ENCODE results near the gene KIF25. TPM values are rescaled to one million over a fixed set of nuclear protein-coding genes. Genes with fewer than 3 reads are reported as not detected.

The KIF25 gene
- total RNA-seq, 1 experiment from 2014 or later: not detected

DNA sequence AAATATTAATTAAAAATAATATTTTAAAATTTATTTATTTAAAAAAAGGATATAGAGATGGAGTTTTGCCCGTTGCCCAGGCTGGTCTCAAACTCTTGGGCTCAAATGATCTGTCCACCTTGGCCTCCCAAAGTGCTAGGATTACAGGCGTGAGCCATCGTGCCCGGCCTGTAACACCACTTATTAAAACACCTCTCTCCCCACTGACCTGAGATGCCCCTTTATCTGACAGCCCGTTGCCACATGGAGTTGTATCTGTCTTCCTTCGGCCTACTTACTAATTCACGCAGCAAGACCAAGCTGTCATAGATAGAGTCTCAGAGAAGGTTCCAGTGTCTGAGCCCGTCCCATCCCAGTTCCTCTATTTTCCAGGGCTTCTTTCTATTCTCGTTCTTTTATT, 30.7 kb downstream of the KIF25 start:
- no peak for DNase-seq (ENCODE audit: unreplicated experiment)
- CTCF ChIA-PET: interaction anchor here (0.7 kb wide), 1 partner anchor 8 kb away, joined by 3 read pairs; no protein-coding TSS in a partner anchor
- BruUV-seq (replicated peaks): no TSS peak
- TF ChIP-seq, protein P1, sequence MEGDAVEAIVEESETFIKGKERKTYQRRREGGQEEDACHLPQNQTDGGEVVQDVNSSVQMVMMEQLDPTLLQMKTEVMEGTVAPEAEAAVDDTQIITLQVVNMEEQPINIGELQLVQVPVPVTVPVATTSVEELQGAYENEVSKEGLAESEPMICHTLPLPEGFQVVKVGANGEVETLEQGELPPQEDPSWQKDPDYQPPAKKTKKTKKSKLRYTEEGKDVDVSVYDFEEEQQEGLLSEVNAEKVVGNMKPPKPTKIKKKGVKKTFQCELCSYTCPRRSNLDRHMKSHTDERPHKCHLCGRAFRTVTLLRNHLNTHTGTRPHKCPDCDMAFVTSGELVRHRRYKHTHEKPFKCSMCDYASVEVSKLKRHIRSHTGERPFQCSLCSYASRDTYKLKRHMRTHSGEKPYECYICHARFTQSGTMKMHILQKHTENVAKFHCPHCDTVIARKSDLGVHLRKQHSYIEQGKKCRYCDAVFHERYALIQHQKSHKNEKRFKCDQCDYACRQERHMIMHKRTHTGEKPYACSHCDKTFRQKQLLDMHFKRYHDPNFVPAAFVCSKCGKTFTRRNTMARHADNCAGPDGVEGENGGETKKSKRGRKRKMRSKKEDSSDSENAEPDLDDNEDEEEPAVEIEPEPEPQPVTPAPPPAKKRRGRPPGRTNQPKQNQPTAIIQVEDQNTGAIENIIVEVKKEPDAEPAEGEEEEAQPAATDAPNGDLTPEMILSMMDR (IDR thresholded peaks at IDR 0.05; ENCODE audit: unreplicated experiment): no peak
- H3K4me3 Mint-ChIP-seq (ENCODE audit: unreplicated experiment): no peak overlapping the region
- peaks cover 5% of the 10 kb centered on the region for H3K4me1 Mint-ChIP-seq (ENCODE audit: insufficient read depth, unreplicated experiment)
- intact Hi-C loops (cut with micrococcal nuclease): no loop called here
- no peaks in the 10 kb centered on the region for H3K36me3 Mint-ChIP-seq (ENCODE audit: insufficient read depth, unreplicated experiment)
- no peaks in the 10 kb centered on the region for H3K9me3 Mint-ChIP-seq (ENCODE audit: unreplicated experiment)
- H3K27ac Mint-ChIP-seq (ENCODE audit: low read depth, unreplicated experiment): no peak overlapping the region
- no peaks in the 10 kb centered on the region for H3K27me3 Mint-ChIP-seq (ENCODE audit: insufficient read depth, unreplicated experiment)
- POLR2A ChIA-PET: no interaction called here

DNA sequence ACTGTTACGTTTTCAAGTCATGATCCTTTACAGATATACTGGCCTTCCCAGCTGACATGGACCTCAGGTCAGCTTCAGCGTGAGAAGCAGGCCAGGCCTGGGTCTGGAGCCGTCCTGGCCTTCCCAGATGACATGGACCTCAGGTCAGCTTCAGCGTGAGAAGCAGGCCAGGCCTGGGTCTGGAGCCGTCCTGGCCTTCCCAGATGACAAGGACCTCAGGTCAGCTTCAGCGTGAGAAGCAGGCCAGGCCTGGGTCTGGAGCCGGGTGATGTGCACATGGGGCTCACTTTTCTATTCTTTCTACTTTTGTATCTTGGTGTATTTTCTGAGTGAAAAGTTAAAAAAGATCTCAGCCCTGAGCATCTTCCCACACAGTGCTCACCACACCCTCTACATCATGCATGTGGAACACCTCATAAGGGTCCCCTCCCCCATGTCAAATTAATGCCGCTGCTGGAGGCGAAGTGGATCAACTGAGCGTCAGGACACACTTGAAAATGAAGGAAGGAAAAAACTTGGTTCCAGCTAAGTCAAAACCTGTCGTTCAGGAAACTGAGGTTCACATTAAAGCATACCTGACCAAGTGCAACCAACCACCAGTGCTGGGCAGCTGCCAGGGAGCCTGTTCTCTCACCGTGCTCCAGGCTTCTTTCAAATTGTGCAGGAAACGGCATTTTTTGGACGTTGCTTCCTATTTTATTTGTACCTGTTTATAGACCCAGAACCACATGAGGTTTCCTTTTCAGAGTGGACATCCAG, 32.2 kb downstream of the KIF25 start:
- no peak for DNase-seq (ENCODE audit: unreplicated experiment)
- no TSS peak for BruUV-seq (replicated peaks)
- no peaks in the 10 kb centered on the region for H3K27me3 Mint-ChIP-seq (ENCODE audit: insufficient read depth, unreplicated experiment)
- H3K4me1 Mint-ChIP-seq (ENCODE audit: insufficient read depth, unreplicated experiment): peaks cover 5% of the 10 kb centered on the region
- TF ChIP-seq, protein P1 (IDR thresholded peaks at IDR 0.05; ENCODE audit: unreplicated experiment): no peak
- no peaks in the 10 kb centered on the region for H3K36me3 Mint-ChIP-seq (ENCODE audit: insufficient read depth, unreplicated experiment)
- H3K9me3 Mint-ChIP-seq (ENCODE audit: unreplicated experiment): no peaks in the 10 kb centered on the region
- POLR2A ChIA-PET: no interaction called here
- H3K4me3 Mint-ChIP-seq (ENCODE audit: unreplicated experiment): no peak overlapping the region
- intact Hi-C loops (cut with micrococcal nuclease): no loop called here
- H3K27ac Mint-ChIP-seq (ENCODE audit: low read depth, unreplicated experiment): no peak overlapping the region
- CTCF ChIA-PET: no interaction called here

DNA sequence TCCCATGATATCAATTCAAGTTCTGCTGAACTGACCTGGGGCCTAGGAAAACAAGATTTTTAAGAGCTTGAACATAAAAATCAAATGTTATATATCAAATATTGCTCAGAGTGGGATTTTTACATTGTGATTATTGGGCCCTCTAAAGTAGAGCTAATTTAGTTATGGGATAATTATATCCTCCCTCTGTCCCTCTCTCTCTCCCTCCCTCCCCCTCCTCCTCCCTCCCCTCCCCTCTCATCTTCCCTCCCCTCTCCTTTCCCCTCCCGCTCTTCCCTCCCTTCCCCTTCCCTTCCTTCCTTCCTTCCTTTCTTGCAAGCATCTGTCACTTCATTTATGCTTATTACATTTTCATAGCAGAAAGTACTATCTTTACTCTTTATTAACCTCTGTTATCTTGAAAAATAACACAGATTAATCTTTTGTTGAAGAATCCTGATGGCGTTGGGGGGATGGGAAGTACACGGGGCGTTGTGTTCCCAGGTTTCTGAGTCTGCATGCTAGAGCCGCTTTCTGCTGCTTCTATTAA, 32.8 kb downstream of the KIF25 start:
- Mint-ChIP-seq H3K4me1 (ENCODE audit: insufficient read depth, unreplicated experiment) (peaks cover 5% of the 10 kb centered on the region), H3K9me3 (ENCODE audit: unreplicated experiment) (no peaks in the 10 kb centered on the region), H3K27ac (ENCODE audit: low read depth, unreplicated experiment) (no peak overlapping the region), H3K4me3 (ENCODE audit: unreplicated experiment) (no peak overlapping the region), H3K36me3 (ENCODE audit: insufficient read depth, unreplicated experiment) (no peaks in the 10 kb centered on the region), H3K27me3 (ENCODE audit: insufficient read depth, unreplicated experiment) (no peaks in the 10 kb centered on the region)
- intact Hi-C loops (cut with micrococcal nuclease): no loop called here
- CTCF ChIA-PET: no interaction called here
- BruUV-seq (replicated peaks): no TSS peak
- DNase-seq (ENCODE audit: unreplicated experiment): no peak
- POLR2A ChIA-PET: no interaction called here
- TF ChIP-seq, protein P1 (IDR thresholded peaks at IDR 0.05; ENCODE audit: unreplicated experiment): no peak

GRCh38 chr6:168030908-168031307, 33.4 kb downstream of the KIF25 start:
- intact Hi-C loops (cut with micrococcal nuclease): no loop called here
- Mint-ChIP-seq H3K4me3 (ENCODE audit: unreplicated experiment) (no peak overlapping the region), H3K27ac (ENCODE audit: low read depth, unreplicated experiment) (no peak overlapping the region), H3K4me1 (ENCODE audit: insufficient read depth, unreplicated experiment) (peaks cover 11% of the 10 kb centered on the region), H3K27me3 (ENCODE audit: insufficient read depth, unreplicated experiment) (no peaks in the 10 kb centered on the region), H3K9me3 (ENCODE audit: unreplicated experiment) (no peaks in the 10 kb centered on the region), H3K36me3 (ENCODE audit: insufficient read depth, unreplicated experiment) (no peaks in the 10 kb centered on the region)
- ChIA-PET POLR2A (no interaction called here), CTCF (no interaction called here)
- TF ChIP-seq, protein P1 (IDR thresholded peaks at IDR 0.05; ENCODE audit: unreplicated experiment): no peak
- no peak for DNase-seq (ENCODE audit: unreplicated experiment)
- BruUV-seq (replicated peaks): no TSS peak
